H9 (cell line): ENCODE measurements around the gene IGF2BP3. TPM values are rescaled to one million over a fixed set of nuclear protein-coding genes. Genes with fewer than 3 reads are reported as not detected.

Experiments
- DNase-seq: peaks from one replicate; pipeline ENCODE4 v3.0.0-alpha.2; 2017
- H2AFZ ChIP-seq: one replicate; pipeline ENCODE4 v1.6.1; 2013; ENCODE audit warnings: mild to moderate bottlenecking, low read length, control low read depth, moderate library complexity
- H2AK5ac ChIP-seq: 2 replicates; pipeline ENCODE4 v1.6.1; 2013; ENCODE audit warnings: low read length, control low read depth, mixed read lengths; ENCODE audit not compliant: insufficient read length
- H2BK120ac ChIP-seq: one replicate; pipeline ENCODE4 v1.6.1; 2013; ENCODE audit warnings: low read depth, mild to moderate bottlenecking, low read length, control low read depth, inconsistent platforms; ENCODE audit not compliant: poor library complexity, severe bottlenecking
- H2BK12ac ChIP-seq: 2 replicates; pipeline ENCODE4 v1.6.1; 2013; ENCODE audit warnings: low read length, control low read depth, mixed read lengths, low read depth; ENCODE audit not compliant: insufficient read length
- H2BK15ac ChIP-seq: 2 replicates; pipeline ENCODE4 v1.6.1; 2013; ENCODE audit warnings: low read depth, low read length, control low read depth
- H2BK20ac ChIP-seq: one replicate; pipeline ENCODE4 v1.6.1; 2013; ENCODE audit warnings: low read depth, mild to moderate bottlenecking, low read length, control low read depth, inconsistent platforms; ENCODE audit not compliant: poor library complexity, severe bottlenecking
- H2BK5ac ChIP-seq: 2 replicates; pipeline ENCODE4 v1.6.1; 2013; ENCODE audit warnings: low read length, control low read depth, mixed read lengths; ENCODE audit not compliant: insufficient read length
- H3K14ac ChIP-seq: 2 replicates; pipeline ENCODE4 v1.6.1; 2013; ENCODE audit warnings: low read length, control low read depth; ENCODE audit not compliant: insufficient read depth
- H3K18ac ChIP-seq: 2 replicates; pipeline ENCODE4 v1.6.1; 2013; ENCODE audit warnings: low read depth, mild to moderate bottlenecking, mixed read lengths, low read length, control low read depth; ENCODE audit not compliant: insufficient read length
- H3K23ac ChIP-seq: 2 replicates; pipeline ENCODE4 v1.6.1; 2013; ENCODE audit warnings: low read length, control low read depth, mixed read lengths, low read depth; ENCODE audit not compliant: insufficient read length
- H3K23me2 ChIP-seq: 2 replicates; pipeline ENCODE4 v1.6.1; 2013; ENCODE audit warnings: low read depth, mild to moderate bottlenecking, mixed read lengths, low read length, control low read depth; ENCODE audit not compliant: insufficient read length, poor library complexity, severe bottlenecking
- H3K27ac ChIP-seq: 2 replicates; pipeline ENCODE4 v1.5.1; 2013; ENCODE audit warnings: low read length, control low read depth, mixed read lengths, low read depth; ENCODE audit not compliant: insufficient read length
- H3K27me3 ChIP-seq: 2 replicates; pipeline ENCODE4 v1.6.1; 2013; ENCODE audit warnings: low read length, control low read depth, inconsistent platforms; ENCODE audit not compliant: insufficient read depth
- H3K4ac ChIP-seq: 2 replicates; pipeline ENCODE4 v1.6.1; 2013; ENCODE audit warnings: low read depth, mild to moderate bottlenecking, control low read depth, inconsistent platforms, low read length, moderate library complexity
- H3K4me1 ChIP-seq: 2 replicates; pipeline ENCODE4 v1.6.1; 2013; ENCODE audit warnings: low read length, control low read depth, inconsistent platforms; ENCODE audit not compliant: insufficient read depth
- H3K4me2 ChIP-seq: 2 replicates; pipeline ENCODE4 v1.6.1; 2013; ENCODE audit warnings: low read length, control low read depth, mixed read lengths; ENCODE audit not compliant: insufficient read length, insufficient read depth
- H3K56ac ChIP-seq: 2 replicates; pipeline ENCODE4 v1.6.1; 2013; ENCODE audit warnings: low read depth, mild to moderate bottlenecking, mixed read lengths, low read length, control low read depth; ENCODE audit not compliant: insufficient read length
- H3K79me1 ChIP-seq: 2 replicates; pipeline ENCODE4 v1.6.1; 2013; ENCODE audit warnings: low read depth, mild to moderate bottlenecking, moderate library complexity, low read length, control low read depth, inconsistent platforms; ENCODE audit not compliant: insufficient read depth, poor library complexity, severe bottlenecking
- H3K79me2 ChIP-seq: 2 replicates; pipeline ENCODE4 v1.6.1; 2013; ENCODE audit warnings: low read length, control low read depth, inconsistent platforms; ENCODE audit not compliant: insufficient read depth
- H3K9ac ChIP-seq: 2 replicates; pipeline ENCODE4 v1.6.1; 2013; ENCODE audit warnings: low read length, control low read depth, mixed read lengths; ENCODE audit not compliant: insufficient read length; ENCODE audit errors: extremely low read depth
- H3K9me3 ChIP-seq: one replicate; pipeline ENCODE4 v1.6.1; 2013; ENCODE audit warnings: low read depth, low read length, inconsistent platforms; ENCODE audit not compliant: control insufficient read depth
- H3T11ph ChIP-seq: one replicate; pipeline ENCODE4 v1.6.1; 2013; ENCODE audit warnings: mild to moderate bottlenecking, low read length, control low read depth, inconsistent platforms
- H4K20me1 ChIP-seq: one replicate; pipeline ENCODE4 v1.6.1; 2013; ENCODE audit not compliant: control insufficient read depth, insufficient read length, insufficient read depth
- H4K5ac ChIP-seq: 2 replicates; pipeline ENCODE4 v1.6.1; 2013; ENCODE audit warnings: low read depth, mild to moderate bottlenecking, mixed read lengths, low read length, control low read depth; ENCODE audit not compliant: insufficient read length
- H4K8ac ChIP-seq: replicated peaks from 2 replicates; pipeline ENCODE4 v1.6.1; 2013; ENCODE audit warnings: low read length, control low read depth, mixed read lengths, low read depth; ENCODE audit not compliant: insufficient read length
- H4K91ac ChIP-seq: 2 replicates; pipeline ENCODE4 v1.6.1; 2013; ENCODE audit warnings: low read depth, mild to moderate bottlenecking, moderate library complexity, mixed read lengths, low read length, control low read depth; ENCODE audit not compliant: insufficient read length
- H3K27ac Mint-ChIP-seq, 3 experiments: 2 replicates in 2 of 3; 3 replicates in 1 of 3; pipeline ENCODE4 v1.8.0; 2020 to 2021; ENCODE audit warnings: mixed read lengths in 3 of 3, mild to moderate bottlenecking in 1 of 3, moderate library complexity in 1 of 3
- H3K27me3 Mint-ChIP-seq: 2 replicates; pipeline ENCODE4 v1.8.0; 2021; ENCODE audit warnings: low read depth, mild to moderate bottlenecking, moderate library complexity, mixed read lengths
- H3K36me3 Mint-ChIP-seq, 3 experiments: 2 replicates in 2 of 3; 3 replicates in 1 of 3; pipeline ENCODE4 v1.8.0; 2020 to 2021; ENCODE audit warnings: low read depth in 3 of 3, mixed read lengths in 3 of 3; ENCODE audit not compliant: insufficient read depth in 1 of 3
- H3K4me1 Mint-ChIP-seq, 2 experiments: 2 replicates each; pipeline ENCODE4 v1.8.0; 2020; ENCODE audit warnings: mixed read lengths in 2 of 2
- H3K4me3 Mint-ChIP-seq, 2 experiments: 2 replicates in 1 of 2; 3 replicates in 1 of 2; pipeline ENCODE4 v1.8.0; 2020 to 2021; ENCODE audit warnings: mild to moderate bottlenecking in 2 of 2, mixed read lengths in 2 of 2, moderate library complexity in 1 of 2
- H3K9me3 Mint-ChIP-seq, 2 experiments: 2 replicates in 1 of 2; 3 replicates in 1 of 2; pipeline ENCODE4 v1.8.0; 2020; ENCODE audit warnings: mild to moderate bottlenecking in 2 of 2, mixed read lengths in 2 of 2, moderate library complexity in 1 of 2
- WGBS: extraction: QIAGEN DNeasy Blood & Tissue Kit; methylation state at CpG from one replicate; pipeline ENCODE4 v1.1.7; 2013; ENCODE audit warnings: missing lambda C conversion rate, low lambda C conversion rate, mixed read lengths; ENCODE audit not compliant: insufficient read length; ENCODE audit errors: extremely low coverage; 5-methylcytosine and 5-hydroxymethylcytosine counted together
- total RNA-seq: library from RNA; stranded (reverse); gene quantifications from 2 replicates; pipeline ENCODE4 v1.2.1, GENCODE V29; 2021
- TF ChIP-seq, protein P1 (sequence below): fragments of 200-600 bp; sonication (generic); conservative IDR thresholded peaks from 3 replicates; pipeline ENCODE4 v1.8.0; 2021; ENCODE audit warnings: antibody characterized with exemption, mild to moderate bottlenecking

IGF2BP3 gene
- total RNA-seq, 1 experiment from 2014 or later, result 197 TPM

DNA sequence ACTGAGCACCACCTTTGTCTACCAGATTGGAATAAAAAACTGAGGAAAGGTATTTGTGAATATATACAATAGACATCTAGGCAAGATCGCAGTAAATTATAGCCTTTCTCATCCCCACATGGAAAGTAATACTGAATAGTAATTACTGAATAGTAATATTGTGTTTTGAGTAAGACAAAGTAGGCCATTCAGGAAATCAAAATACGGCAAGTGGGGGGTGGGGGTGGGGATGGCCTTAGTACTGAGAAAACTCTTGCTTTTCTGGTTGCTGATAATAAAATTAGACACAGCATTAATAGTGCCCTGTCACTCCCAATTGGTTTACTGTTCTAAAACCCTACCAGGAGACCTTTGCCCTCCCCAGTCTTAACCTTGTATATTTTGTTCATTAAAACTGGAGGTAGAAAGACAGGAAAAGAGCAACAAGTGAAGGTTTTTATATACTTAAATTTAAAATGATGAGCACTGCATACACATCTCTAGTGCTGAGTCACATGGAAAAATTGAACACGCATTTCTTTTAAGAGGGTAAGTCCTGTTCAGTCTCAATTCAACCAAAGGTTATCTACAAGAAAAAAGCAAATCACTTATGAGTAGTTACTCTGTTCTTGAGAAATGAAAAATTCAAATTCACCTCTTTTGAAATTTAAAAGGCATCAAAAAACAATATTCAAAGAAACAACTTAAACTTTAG is 65.6 kb downstream of the IGF2BP3 start:
- H3T11ph ChIP-seq, result no peak overlapping the region
- no peak overlapping the region for H2AFZ ChIP-seq
- Mint-ChIP-seq H3K36me3 (peaks cover 65 to 83% (median 82%) of the 10 kb centered on the region in 3 experiments), H3K27me3 (no peaks in the 10 kb centered on the region), H3K27ac (peak overlapping the region in 1 of 3 experiments; percentile 75; a peak in 1 of 7 replicates), H3K4me1 (peaks cover 0 to 3% of the 10 kb centered on the region in 2 experiments; a peak in 1 of 4 replicates), H3K9me3 (peaks cover 24 to 28% of the 10 kb centered on the region in 2 experiments; a peak in 4 of 5 replicates), H3K4me3 (no peak overlapping the region)
- H3K79me1 ChIP-seq, result peaks cover 8% of the 10 kb centered on the region
- H4K20me1 ChIP-seq, result peaks cover 2% of the 10 kb centered on the region
- H3K4ac ChIP-seq, result no peak overlapping the region
- H2BK20ac ChIP-seq, result no peak overlapping the region
- H3K27ac ChIP-seq, result no peak overlapping the region
- H4K91ac ChIP-seq, result no peak overlapping the region
- no peak overlapping the region for H4K5ac ChIP-seq
- TF ChIP-seq, protein P1, sequence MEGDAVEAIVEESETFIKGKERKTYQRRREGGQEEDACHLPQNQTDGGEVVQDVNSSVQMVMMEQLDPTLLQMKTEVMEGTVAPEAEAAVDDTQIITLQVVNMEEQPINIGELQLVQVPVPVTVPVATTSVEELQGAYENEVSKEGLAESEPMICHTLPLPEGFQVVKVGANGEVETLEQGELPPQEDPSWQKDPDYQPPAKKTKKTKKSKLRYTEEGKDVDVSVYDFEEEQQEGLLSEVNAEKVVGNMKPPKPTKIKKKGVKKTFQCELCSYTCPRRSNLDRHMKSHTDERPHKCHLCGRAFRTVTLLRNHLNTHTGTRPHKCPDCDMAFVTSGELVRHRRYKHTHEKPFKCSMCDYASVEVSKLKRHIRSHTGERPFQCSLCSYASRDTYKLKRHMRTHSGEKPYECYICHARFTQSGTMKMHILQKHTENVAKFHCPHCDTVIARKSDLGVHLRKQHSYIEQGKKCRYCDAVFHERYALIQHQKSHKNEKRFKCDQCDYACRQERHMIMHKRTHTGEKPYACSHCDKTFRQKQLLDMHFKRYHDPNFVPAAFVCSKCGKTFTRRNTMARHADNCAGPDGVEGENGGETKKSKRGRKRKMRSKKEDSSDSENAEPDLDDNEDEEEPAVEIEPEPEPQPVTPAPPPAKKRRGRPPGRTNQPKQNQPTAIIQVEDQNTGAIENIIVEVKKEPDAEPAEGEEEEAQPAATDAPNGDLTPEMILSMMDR, result no peak
- H2BK120ac ChIP-seq, result no peak overlapping the region
- no peak overlapping the region for H2BK5ac ChIP-seq
- H3K18ac ChIP-seq, result no peak overlapping the region
- no peak overlapping the region for H2BK12ac ChIP-seq
- DNase-seq, result no peak
- H3K23ac ChIP-seq, result no peak overlapping the region
- H3K56ac ChIP-seq, result no peak overlapping the region
- H3K4me2 ChIP-seq, result no peak overlapping the region
- no peak overlapping the region for H4K8ac ChIP-seq
- no peaks in the 10 kb centered on the region for H3K9me3 ChIP-seq
- no peak overlapping the region for H2BK15ac ChIP-seq
- H3K27me3 ChIP-seq, result no peaks in the 10 kb centered on the region
- no peaks in the 10 kb centered on the region for H3K23me2 ChIP-seq
- H3K79me2 ChIP-seq, result peaks cover 8% of the 10 kb centered on the region; the same call in 1 of the 2 replicates
- WGBS, result no CpG with 5 or more reads among the region's 3 CpGs
- no peak overlapping the region for H2AK5ac ChIP-seq
- no peaks in the 10 kb centered on the region for H3K4me1 ChIP-seq
- no peak overlapping the region for H3K14ac ChIP-seq
- H3K9ac ChIP-seq, result no peak overlapping the region
